Erythroblast (primary cell): ENCODE measurements around the gene FMN2.

Experiments used
- GATA1 ChIP-seq: IDR thresholded peaks from 2 replicates; pipeline ENCODE4 v1.6.1; 2011; ENCODE audit warnings: low read depth, mild to moderate bottlenecking, control low read depth, low read length, moderate library complexity
- POLR2A ChIP-seq: IDR thresholded peaks from 2 replicates; pipeline ENCODE4 v1.6.1; 2011; ENCODE audit warnings: mild to moderate bottlenecking, low read length

- TF ChIP-seq POLR2A: no peak
- no peak for TF ChIP-seq GATA1
These were observed 59.6 kb downstream of the FMN2 start for GRCh38 chr1:240151136-240151735.
